HepG2 (cell line): ENCODE data around the gene LRRC10B. TPM values are rescaled to one million over a fixed set of nuclear protein-coding genes. Genes with fewer than 3 reads are reported as not detected.
"Not testable (repeated sequence)": the region's sequence is repeated elsewhere in the genome, so short reads cannot be mapped to it uniquely, and the experiment has no call there.

Source experiments
- ATAC-seq: fragments of 200-7000 bp; cut with Tn5 transposase; 3 replicates; pipeline ENCODE4 v1.9.1; 2020; ENCODE audit warnings: mild to moderate bottlenecking, moderate library complexity
- BruUV-seq: library from RNA; stranded (reverse); fragments of 400-500 nt; replicated peaks from 2 replicates; lab custom pipeline; 2021; lab: Mats Ljungman, UMichigan
- CTCF ChIA-PET: fragments of 300-600 bp; formaldehyde crosslinking; extraction: SDS; loops from one replicate; lab custom pipeline; 2021; ENCODE audit warnings: low total read pairs, inconsistent platforms, low intra/inter-chr PET ratio; lab: Yijun Ruan, JAX
- POLR2A ChIA-PET: fragments of 350-600 bp; sonication (Branson Sonifier 250); formaldehyde crosslinking; loops from one replicate; lab custom pipeline; 2020; ENCODE audit warnings: antibody characterized with exemption, inconsistent platforms; lab: Yijun Ruan, JAX
- DNase-seq: peaks from one replicate; pipeline ENCODE4 v3.0.0-alpha.2; 2015; ENCODE audit warnings: low spot score
- FAIRE-seq: peaks from 3 replicates; lab custom pipeline; 2011; peaks lifted over from hg19 to GRCh38; lab: Jason Lieb, UNC
- H2AFZ ChIP-seq: one replicate; pipeline ENCODE4 v1.6.1; 2011; ENCODE audit warnings: low read length, inconsistent platforms
- H3K27ac ChIP-seq: fragments of 300-600 bp; 3 replicates; pipeline ENCODE4 v1.8.0; 2011; ENCODE audit warnings: mixed run types, mild to moderate bottlenecking, mixed read lengths, low read length, inconsistent platforms; ENCODE audit not compliant: insufficient read depth; ENCODE audit errors: extremely low read length
- H3K27me3 ChIP-seq, 2 experiments: fragments of 200-600 bp in 1 of 2; 2 replicates in 1 of 2; 3 replicates in 1 of 2; pipeline versions ENCODE4 v1.6.0 to v1.8.0; 2011; ENCODE audit warnings: low read length in 2 of 2, mild to moderate bottlenecking in 2 of 2, moderate library complexity in 2 of 2, inconsistent platforms in 1 of 2; ENCODE audit not compliant: insufficient read depth in 2 of 2, control insufficient read depth in 1 of 2
- H3K36me3 ChIP-seq, 2 experiments: fragments of 200-600 bp in 1 of 2; replicated peaks in 1 of 2; 2 replicates in 1 of 2; 3 replicates in 1 of 2; pipeline versions ENCODE4 v1.5.1 to v1.8.0; 2011; ENCODE audit warnings: low read length in 2 of 2, inconsistent platforms in 1 of 2; ENCODE audit not compliant: insufficient read depth in 2 of 2, control insufficient read depth in 1 of 2
- H3K4me1 ChIP-seq: 2 replicates; pipeline ENCODE4 v1.5.1; 2012; ENCODE audit warnings: low read length, inconsistent platforms; ENCODE audit not compliant: insufficient read depth
- H3K4me2 ChIP-seq: 2 replicates; pipeline ENCODE4 v1.6.0; 2011; ENCODE audit warnings: low read depth, low read length, inconsistent platforms
- H3K4me3 ChIP-seq, 3 experiments: fragments of 200-600 bp in 1 of 3; sonication (generic), shearing (Covaris generic) in 1 of 3; replicated peaks in 1 of 3; 2 replicates each; pipeline ENCODE4 v1.5.1; 2011 to 2016; ENCODE audit warnings: low read length in 3 of 3, inconsistent platforms in 2 of 3, low read depth in 2 of 3, mild to moderate bottlenecking in 2 of 3, control low read depth in 1 of 3, mixed read lengths in 1 of 3; ENCODE audit not compliant: insufficient read depth in 1 of 3
- H3K79me2 ChIP-seq: one replicate; pipeline ENCODE4 v1.6.1; 2011; ENCODE audit warnings: low read length, inconsistent platforms; ENCODE audit not compliant: insufficient read depth
- H3K9ac ChIP-seq: 2 replicates; pipeline ENCODE4 v1.6.0; 2011; ENCODE audit warnings: mild to moderate bottlenecking, low read depth, low read length, inconsistent platforms; ENCODE audit not compliant: insufficient read depth
- H3K9me3 ChIP-seq: 2 replicates; pipeline ENCODE4 v1.5.1; 2012; ENCODE audit warnings: mild to moderate bottlenecking, low read length
- H4K20me1 ChIP-seq: 2 replicates; pipeline ENCODE4 v1.6.0; 2011; ENCODE audit warnings: inconsistent platforms, mild to moderate bottlenecking, low read length, moderate library complexity; ENCODE audit not compliant: insufficient read depth
- AGO1 ChIP-seq: fragments of 200-400 bp; formaldehyde crosslinking; IDR thresholded peaks from 2 replicates; pipeline ENCODE4 v1.6.1; 2017; ENCODE audit warnings: mild to moderate bottlenecking, low read depth, low read length, moderate library complexity; ENCODE audit not compliant: poor library complexity, severe bottlenecking
- BORCS8-MEF2B ChIP-seq: sonication (generic); formaldehyde crosslinking; IDR thresholded peaks from 2 replicates; pipeline ENCODE4 v1.8.0; 2022; ENCODE audit warnings: mild to moderate bottlenecking, missing genetic modification reagents
- JUNB ChIP-seq: sonication (generic); formaldehyde crosslinking; IDR thresholded peaks from 2 replicates; pipeline ENCODE4 v1.8.0; 2022; ENCODE audit warnings: missing genetic modification reagents, mild to moderate bottlenecking, borderline replicate concordance
- KDM4B ChIP-seq: sonication (generic); formaldehyde crosslinking; IDR thresholded peaks from 2 replicates; pipeline ENCODE4 v1.4.0; 2020; ENCODE audit warnings: missing genetic modification reagents
- PCBP1 ChIP-seq: fragments of 200-400 bp; formaldehyde crosslinking; IDR thresholded peaks from 2 replicates; pipeline ENCODE4 v1.6.1; 2017; ENCODE audit warnings: mild to moderate bottlenecking, low read depth, low read length, borderline replicate concordance
- PITX1 ChIP-seq: sonication (generic); formaldehyde crosslinking; IDR thresholded peaks from 2 replicates; pipeline ENCODE4 v1.5.1; 2020; ENCODE audit warnings: mild to moderate bottlenecking, missing genetic modification reagents
- RORA ChIP-seq: sonication (generic); formaldehyde crosslinking; IDR thresholded peaks from 2 replicates; pipeline ENCODE4 v1.5.0; 2020; ENCODE audit warnings: mild to moderate bottlenecking, missing genetic modification reagents, moderate library complexity
- STAG1 ChIP-seq: sonication (generic); formaldehyde crosslinking; IDR thresholded peaks from 2 replicates; pipeline ENCODE4 v1.4.0; 2020; ENCODE audit warnings: missing genetic modification reagents
- TERF1 ChIP-seq: sonication (generic); formaldehyde crosslinking; IDR thresholded peaks from 2 replicates; pipeline ENCODE4 v1.8.0; 2022; ENCODE audit warnings: mild to moderate bottlenecking, missing genetic modification reagents, moderate library complexity
- THAP9 ChIP-seq: sonication (generic); formaldehyde crosslinking; IDR thresholded peaks from 2 replicates; pipeline ENCODE4; 2020; ENCODE audit warnings: missing genetic modification reagents, mild to moderate bottlenecking, borderline replicate concordance
- XRCC5 ChIP-seq: fragments of 200-400 bp; formaldehyde crosslinking; optimal IDR thresholded peaks from 2 replicates; pipeline ENCODE3; 2017; ENCODE audit warnings: mild to moderate bottlenecking, low read length
- ZBTB2 ChIP-seq: sonication (generic); formaldehyde crosslinking; IDR thresholded peaks from 2 replicates; pipeline ENCODE4 v1.8.0; 2022; ENCODE audit warnings: low read depth, missing genetic modification reagents
- ZNF224 ChIP-seq: sonication (generic); formaldehyde crosslinking; IDR thresholded peaks from 2 replicates; pipeline ENCODE4 v1.5.0; 2020; ENCODE audit warnings: mild to moderate bottlenecking, missing genetic modification reagents
- ZNF430 ChIP-seq: sonication (generic); formaldehyde crosslinking; IDR thresholded peaks from 2 replicates; pipeline ENCODE4 v1.9.0; 2021; ENCODE audit warnings: mild to moderate bottlenecking, missing genetic modification reagents
- ZNF670 ChIP-seq: sonication (generic); formaldehyde crosslinking; IDR thresholded peaks from 2 replicates; pipeline ENCODE4 v1.8.0; 2022; ENCODE audit warnings: mild to moderate bottlenecking, missing genetic modification reagents, borderline replicate concordance
- ZNF749 ChIP-seq: sonication (generic); formaldehyde crosslinking; IDR thresholded peaks from 2 replicates; pipeline ENCODE4 v1.8.0; 2022; ENCODE audit warnings: mild to moderate bottlenecking, missing genetic modification reagents, moderate library complexity, borderline replicate concordance
- ZNF776 ChIP-seq: sonication (generic); formaldehyde crosslinking; IDR thresholded peaks from 2 replicates; pipeline ENCODE4 v1.4.0; 2020; ENCODE audit warnings: mild to moderate bottlenecking, missing genetic modification reagents
- WGBS: methylation state at CpG from one replicate; pipeline ENCODE4 v1.1.6; 2017; ENCODE audit warnings: low lambda C conversion rate; 5-methylcytosine and 5-hydroxymethylcytosine counted together
- in situ Hi-C: cut with HindIII; loops from 2 replicates; pipeline ENCODE4 v1.10.0; 2017; ENCODE audit warnings: low pct_unique_long_range_greater_than_20kb; ENCODE audit not compliant: extremely low pct_ligation_motif_present
- intact Hi-C: fragments of 100-400 bp; cut with micrococcal nuclease; formaldehyde crosslinking; loops from one replicate; pipeline ENCODE4 v1.10.0; 2022; ENCODE audit not compliant: unreplicated experiment
- polyA plus RNA-seq, 8 experiments: library from polyadenylated mRNA; depleted of rRNA in 3 of 8; stranded (reverse) in 7 of 8; unstranded in 1 of 8; fragments of >200 nt; fragmentation: Illumina TruSeq in 4 of 8; extraction: Trizol in 4 of 8; gene quantifications; 2 replicates each; pipeline versions ENCODE4 v1.2.1 to v1.2.3, GENCODE V29; 2011 to 2016; ENCODE audit warnings: low read depth in 4 of 8, missing spikeins in 1 of 8, mixed read lengths in 1 of 8; ENCODE audit not compliant: insufficient read depth in 1 of 8
- total RNA-seq, 5 experiments: library from RNA; depleted of rRNA; stranded (reverse); fragments of >200 nt; fragmentation: Illumina TruSeq; extraction: Trizol; gene quantifications; 2 replicates each; pipeline ENCODE4 v1.2.3, GENCODE V29; 2016; ENCODE audit warnings: low read depth in 1 of 5

Gene LRRC10B
- total and polyA plus RNA-seq, 2 of the 13 experiments (the other 11 are each of a cell fraction or from before 2014, with no cell fraction given), result not detected

GRCh38 chr11:61477727-61478148 lies 30.8 kb upstream of the LRRC10B start (continued):
- TF ChIP-seq ZNF776 (CRISPR knock-in tag) (no peak), STAG1 (CRISPR knock-in tag) (peak; percentile 91), XRCC5 (peak; percentile 32), ZNF749 (CRISPR knock-in tag) (no peak), PITX1 (CRISPR knock-in tag) (0 out of 2 replicates have a peak, but pooled peaks have one; percentile 30), AGO1 (peak; percentile 39), ZNF670 (CRISPR knock-in tag) (no peak), ZBTB2 (no peak), JUNB (CRISPR knock-in tag) (no peak), KDM4B (no peak), TERF1 (CRISPR knock-in tag) (no peak), PCBP1 (0 out of 2 replicates have a peak, but pooled peaks have one; percentile 31), ZNF430 (CRISPR knock-in tag) (no peak), ZNF224 (CRISPR knock-in tag) (peak; percentile 77; the same call in 1 of the 2 replicates), THAP9 (CRISPR knock-in tag) (no peak), RORA (no peak), BORCS8-MEF2B (CRISPR knock-in tag) (no peak)
- TF ChIP-seq, all 625 proteins: peak for 21

GRCh38 chr11:61479360-61480058 lies 29.0 kb upstream of the LRRC10B start:
- Histone ChIP-seq H3K4me1 (peaks cover 34% of the 10 kb centered on the region), H3K27me3 (peaks cover 2 to 25% of the 10 kb centered on the region in 2 experiments; a peak in 4 of 5 replicates)
- CTCF ChIA-PET, result interaction anchor here (5.8 kb wide), 1 partner anchor 36 kb away, joined by 87 read pairs; no protein-coding TSS in a partner anchor
- POLR2A ChIA-PET, result interaction anchor here (1.0 kb wide), 1 partner anchor 9 kb away, joined by 3 read pairs; no protein-coding TSS in a partner anchor
- H3K9ac ChIP-seq, BruUV-seq, H3K36me3 ChIP-seq, ATAC-seq, H3K4me3 ChIP-seq, intact Hi-C loops, H3K4me2 ChIP-seq, H3K9me3 ChIP-seq, H3K79me2 ChIP-seq, DNase-seq, H3K27ac ChIP-seq, H4K20me1 ChIP-seq, H2AFZ ChIP-seq, FAIRE-seq: not testable (repeated sequence)
- 75% methylated on average over 10 of the region's 11 CpGs for WGBS
- in situ Hi-C loops, result loop anchor here (5.0 kb wide), 2 partner anchors 38 to 158 kb away; no protein-coding TSS in a partner anchor
